ENCODE measurements around the gene CLK3.

GRCh38 chr15:74589826-74590225 lies 25.8 kb upstream of the CLK3 start:
- TF ChIP-seq CTCF (IDR thresholded peaks at IDR 0.05) = no peak
- TF ChIP-seq POLR2A (IDR thresholded peaks at IDR 0.05) = no peak

Data from esophagus squamous epithelium (tissue), 4 donors.